Endometrial microvascular endothelial cells (primary cell): ENCODE measurements around the gene PLVAP. TPM values are rescaled to one million over a fixed set of nuclear protein-coding genes. Genes with fewer than 3 reads are reported as not detected.

Experiments
- in situ Hi-C: cut with HindIII; loops from 2 replicates; pipeline ENCODE4 v1.10.0; 2017; ENCODE audit warnings: low sequenced_read_pairs, low pct_unique_long_range_greater_than_20kb; ENCODE audit errors: inconsistent ontology term
- total RNA-seq: library from RNA; depleted of rRNA; stranded (reverse); fragments of >200 nt; gene quantifications from one replicate; pipeline ENCODE4 v1.2.3, GENCODE V29; 2015; ENCODE audit errors: inconsistent ontology term

The PLVAP gene
- total RNA-seq, 1 donor from 2014 or later = 0.46 TPM

DNA sequence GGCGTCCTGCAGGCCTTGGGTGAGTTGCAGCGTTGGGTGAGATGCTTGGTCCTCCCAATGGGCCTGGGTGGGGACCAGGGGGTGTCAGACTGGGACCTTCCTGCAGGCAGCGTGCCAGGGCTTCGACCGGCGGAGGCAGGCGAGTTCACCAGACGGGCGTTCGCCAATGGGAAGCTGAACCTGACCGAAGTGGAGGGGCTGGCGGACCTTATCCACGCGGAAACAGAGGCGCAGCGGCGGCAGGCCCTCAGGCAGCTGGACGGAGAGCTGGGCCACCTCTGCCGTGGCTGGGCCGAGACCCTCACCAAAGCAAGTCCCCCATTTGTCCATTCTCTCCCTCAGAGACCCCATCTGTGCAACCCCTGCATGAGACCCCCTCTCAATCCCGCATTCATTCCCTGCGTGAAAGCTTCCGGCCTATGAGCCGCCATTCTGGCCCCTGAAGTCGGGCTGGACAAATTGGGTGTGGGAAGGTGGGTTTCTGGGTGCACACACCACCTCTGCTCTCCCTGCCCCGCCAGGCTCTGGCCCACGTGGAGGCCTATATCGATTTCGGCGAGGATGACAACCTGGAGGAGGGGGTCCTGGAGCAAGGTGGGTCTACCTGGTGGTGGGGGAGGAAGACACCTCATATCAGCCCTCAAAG is 38.6 kb downstream of the PLVAP start:
- in situ Hi-C loops = no loop called here

DNA sequence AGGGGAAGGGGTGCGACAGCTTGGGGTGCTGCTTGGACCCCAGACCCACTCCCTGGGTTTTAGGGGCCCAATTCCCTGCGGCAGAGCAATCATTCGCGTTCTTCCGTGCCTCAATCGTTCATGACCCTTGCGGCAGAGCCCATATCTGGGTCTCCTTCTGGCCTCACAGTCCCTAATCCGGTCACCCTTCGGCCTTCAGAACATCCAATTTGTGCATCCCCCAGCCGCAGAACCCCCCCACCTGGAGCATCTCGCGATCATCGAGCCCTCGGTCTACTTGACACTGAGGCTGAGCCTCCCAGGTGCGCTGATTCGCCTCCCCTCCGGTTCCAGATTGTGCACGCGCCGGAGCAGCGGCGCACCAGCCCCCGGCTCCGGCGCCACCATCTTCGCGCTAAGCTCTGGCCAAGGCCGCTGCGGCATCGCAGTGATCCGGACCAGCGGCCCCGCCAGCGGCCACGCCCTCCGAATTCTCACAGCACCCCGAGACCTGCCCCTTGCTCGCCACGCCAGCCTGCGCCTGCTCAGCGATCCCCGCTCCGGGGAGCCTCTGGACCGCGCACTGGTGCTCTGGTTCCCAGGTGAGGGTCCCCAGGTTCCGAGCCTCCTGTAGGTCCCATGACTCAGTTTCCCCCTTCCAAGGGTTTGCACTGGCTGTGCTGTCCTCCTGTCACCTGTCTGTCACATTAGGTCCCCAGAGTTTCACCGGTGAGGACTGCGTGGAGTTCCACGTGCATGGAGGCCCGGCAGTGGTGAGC is 39.3 kb downstream of the PLVAP start:
- in situ Hi-C loops = no loop called here

DNA sequence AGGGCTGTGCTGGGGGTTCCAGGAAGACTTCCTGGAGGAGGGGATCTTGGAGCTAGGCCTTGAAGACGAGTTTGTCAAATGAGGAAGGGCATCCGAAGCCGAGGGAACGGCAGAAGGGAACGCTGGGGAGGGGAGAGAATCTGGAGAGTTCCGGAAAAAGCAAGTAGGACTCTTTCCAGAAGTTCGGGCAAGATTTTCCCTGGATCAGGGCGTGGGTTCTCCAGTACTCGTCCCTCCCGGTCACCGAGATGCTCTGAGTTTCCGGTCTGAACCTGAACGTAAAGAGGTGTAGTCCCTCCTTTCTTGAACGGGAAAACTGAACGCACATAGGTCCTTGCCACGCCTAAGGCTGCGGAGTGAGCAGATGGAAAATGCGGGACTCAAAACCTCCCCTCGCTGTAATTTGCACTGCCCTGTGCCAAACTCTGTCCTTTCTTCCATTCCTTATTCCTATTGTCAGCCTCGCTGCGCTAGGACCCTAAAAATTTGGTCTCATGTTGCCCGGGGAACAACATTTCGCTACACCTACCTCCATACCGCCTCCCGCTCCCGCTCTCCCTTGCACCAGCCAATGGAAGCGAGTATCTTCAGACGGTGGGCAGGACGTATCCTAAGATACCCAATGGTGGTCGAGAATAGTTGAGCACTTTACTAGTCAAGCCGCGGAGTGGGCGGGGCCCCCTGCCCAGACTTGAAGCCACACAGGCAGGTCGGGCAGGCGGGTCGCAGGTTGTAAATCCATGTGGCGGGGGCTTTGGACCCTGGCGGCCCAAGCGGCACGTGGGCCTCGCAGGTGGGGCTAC is 40.1 kb downstream of the PLVAP start, which contains the start of gene GTPBP3:
Gene GTPBP3, plus strand, starts transcription at position 682 of the 803 bp plus-strand sequence. Its CDS starts 59 bp downstream, at position 741.
- in situ Hi-C loops = no loop called here

DNA sequence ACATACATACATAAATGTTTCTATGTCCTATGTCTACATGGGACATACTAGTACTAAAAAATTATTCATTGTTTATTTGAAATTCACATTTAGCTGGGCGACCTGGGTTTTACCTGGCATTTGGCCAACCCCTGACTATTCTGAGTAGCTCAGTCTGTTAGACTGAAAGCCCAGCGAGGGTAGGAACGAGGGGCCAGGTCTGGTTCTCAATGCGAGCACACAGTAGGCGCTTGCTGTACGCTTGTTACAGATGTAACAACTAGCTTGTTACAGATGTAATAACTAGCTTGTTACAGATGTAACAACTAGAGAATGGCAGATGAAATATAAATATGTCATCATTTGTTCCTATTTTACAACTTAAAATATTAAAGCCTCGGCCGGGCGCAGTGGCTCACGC is 41.6 kb downstream of the PLVAP start:
- in situ Hi-C loops = no loop called here

DNA sequence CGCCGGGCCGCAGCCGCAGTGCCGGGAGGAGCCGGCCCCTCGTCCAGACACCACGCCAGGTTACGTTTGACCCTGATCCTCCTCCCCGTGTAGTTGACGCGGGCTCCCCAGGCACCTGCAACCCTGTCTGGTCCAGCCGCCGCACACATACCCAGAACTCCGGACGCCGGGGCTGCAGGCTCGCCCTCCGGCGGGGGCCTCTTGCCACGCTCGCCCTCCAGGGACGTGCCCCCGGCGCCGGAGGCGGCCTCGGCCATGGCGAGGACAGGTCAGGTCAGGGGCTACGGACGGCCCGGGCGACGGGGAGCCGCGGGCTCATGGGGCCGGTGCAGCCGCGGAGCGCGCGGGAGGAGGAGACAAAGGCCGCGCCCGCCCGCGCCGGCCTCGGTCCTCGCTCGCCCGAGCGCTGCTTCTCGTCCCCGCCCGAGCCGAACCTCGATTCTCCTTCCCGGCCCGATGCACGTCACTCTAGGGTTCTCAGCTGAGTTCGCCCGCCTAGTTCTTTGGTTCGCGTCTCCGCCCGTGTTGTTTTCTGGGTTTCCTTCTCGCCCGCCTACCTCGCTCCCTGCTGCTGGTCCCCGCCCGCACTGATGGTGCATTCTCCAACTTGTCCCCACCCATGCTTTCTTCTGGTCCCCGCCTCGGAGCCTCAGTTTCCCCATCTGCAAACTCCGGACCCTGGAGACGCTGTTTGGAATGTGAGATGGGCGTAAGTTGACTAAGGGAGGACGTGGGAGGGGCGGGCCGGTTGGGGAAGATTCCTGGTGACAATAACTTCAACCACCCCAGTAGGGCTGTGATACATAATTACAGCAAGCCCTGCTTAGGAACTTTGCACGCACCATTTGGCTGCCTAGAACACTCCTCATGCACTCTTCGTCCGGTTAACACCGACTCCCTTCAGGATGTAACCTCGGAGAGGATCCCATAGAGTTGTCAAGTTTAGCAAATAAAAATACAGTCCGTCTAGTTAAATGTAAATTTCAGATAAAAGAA is 42.4 kb downstream of the PLVAP start, which contains the start of gene ANO8:
Gene ANO8, minus strand, starts transcription at position 442 of the 996 bp plus-strand sequence. Its CDS starts 185 bp downstream, at position 257.
- in situ Hi-C loops = no loop called here

DNA sequence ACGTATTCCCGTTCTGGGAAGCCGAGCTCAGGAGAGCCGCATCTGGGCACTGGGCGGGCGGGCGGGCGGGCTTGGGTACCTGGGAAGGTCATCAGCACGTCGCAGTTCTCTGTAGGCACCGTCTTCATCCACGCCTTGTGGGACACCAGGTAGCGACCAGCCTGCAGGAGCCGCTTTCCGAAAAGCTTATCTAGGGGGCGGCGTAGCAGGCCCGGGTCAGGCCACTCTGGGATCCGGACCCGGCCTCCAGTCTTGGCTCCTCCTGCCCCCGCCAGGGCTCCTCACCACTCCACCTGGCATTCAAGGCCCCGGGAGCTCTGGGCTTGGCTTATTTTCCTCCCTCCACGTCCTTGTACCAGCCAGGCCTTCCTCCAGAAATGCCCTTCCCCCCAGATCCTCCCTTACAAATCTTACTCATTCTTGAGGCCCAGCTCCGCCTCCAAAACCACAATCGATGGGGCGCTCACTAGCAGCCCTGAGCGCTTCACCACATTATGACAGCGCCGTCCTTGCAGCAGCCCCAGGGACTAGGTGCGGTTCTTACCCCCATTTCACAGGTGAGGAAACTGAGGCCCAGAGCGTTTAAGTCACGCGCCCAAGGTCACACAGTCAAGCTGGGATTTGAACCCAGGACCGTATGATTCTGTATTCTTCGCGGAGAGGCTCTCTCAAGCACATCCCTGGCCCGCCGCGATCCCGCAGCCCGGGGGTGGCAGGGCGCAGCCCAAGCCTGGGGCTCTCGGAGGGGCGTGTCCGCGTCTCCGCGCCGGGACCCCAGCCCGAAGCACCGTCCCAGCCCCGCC is 43.3 kb downstream of the PLVAP start:
- in situ Hi-C loops = no loop called here

DNA sequence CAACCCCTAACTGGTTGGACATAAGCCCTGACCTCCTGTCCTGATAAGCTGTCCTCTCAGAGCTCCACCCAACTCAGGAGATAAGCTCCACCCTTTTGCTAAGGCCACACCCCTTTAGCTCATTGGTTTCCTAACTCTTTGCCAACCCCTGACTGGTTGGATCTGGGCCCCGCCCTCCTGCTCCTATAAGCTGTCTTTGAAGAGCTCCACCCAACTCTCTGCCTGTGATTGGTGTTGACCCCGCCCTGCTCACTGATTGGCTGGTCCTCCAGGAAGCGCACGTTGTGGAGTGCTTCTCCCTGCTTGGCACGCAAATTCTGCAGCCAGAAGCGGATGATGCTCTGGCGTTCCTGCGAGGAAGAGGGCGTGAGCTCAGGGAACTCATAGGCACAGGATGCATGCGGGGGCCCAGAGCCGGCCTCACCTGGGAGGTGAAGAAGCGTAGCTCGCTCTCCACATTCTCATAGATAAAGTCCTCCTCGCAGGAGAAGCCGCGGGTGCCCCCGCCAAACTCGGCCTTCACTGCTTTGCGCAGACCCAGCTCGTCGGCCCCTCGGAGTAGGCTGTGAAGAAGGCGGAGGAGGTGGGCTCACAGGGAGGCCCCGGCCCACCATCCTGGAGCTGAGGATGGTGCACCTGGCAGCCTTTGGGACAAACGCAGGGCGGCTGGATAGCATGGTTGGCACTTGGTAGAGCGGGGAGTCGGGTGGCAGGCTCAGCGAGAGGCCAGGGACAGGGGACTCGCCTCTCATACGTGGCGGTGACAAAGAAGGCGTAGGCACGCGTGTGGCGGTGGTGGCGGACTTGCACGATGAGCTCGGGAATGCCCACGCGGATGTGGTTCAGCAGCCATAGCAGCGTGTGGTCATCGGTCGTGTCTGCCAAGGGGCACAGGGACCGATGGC is 44.2 kb downstream of the PLVAP start:
- in situ Hi-C loops = no loop called here

DNA sequence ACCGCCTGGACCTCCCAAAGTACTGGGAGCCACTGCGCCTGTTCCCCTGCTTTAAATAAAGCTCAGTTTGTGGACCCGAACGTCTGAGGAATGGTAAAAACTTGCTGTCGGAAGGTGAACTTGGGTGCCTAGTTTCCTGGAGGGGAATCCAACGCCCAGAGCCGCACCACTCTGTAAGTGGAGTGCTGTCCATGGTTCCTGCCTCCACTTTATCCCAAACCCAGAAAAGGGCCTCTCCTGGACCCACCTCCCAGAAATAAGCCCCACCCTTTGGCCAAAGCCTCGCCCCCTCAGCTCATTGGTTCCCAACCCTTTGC is 44.8 kb downstream of the PLVAP start:
- in situ Hi-C loops = no loop called here

DNA sequence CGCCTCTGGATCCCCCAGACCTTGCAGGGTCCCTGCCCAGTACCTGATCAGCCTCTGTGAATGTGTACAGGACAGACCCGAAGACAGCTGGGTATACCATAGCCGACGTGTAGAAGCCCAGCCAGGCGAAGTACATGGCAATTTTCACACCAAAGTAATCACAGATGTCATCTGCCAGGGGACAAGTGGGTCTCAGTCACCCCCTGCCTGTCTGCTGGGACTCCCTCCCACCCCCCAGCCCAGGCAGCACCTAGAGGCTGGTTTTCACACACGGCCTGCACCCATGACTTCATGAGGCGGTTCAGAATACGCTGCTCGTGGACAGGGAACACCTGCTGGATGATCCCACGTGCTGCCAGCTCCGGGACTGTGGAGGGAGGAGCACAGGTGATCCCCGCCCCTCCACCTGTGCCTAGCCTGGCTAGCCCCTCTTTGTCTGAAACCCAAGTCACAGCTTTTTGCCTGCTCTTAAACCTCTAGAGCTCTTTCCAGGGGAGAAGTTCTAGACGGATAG is 46.0 kb downstream of the PLVAP start:
- in situ Hi-C loops = no loop called here

DNA sequence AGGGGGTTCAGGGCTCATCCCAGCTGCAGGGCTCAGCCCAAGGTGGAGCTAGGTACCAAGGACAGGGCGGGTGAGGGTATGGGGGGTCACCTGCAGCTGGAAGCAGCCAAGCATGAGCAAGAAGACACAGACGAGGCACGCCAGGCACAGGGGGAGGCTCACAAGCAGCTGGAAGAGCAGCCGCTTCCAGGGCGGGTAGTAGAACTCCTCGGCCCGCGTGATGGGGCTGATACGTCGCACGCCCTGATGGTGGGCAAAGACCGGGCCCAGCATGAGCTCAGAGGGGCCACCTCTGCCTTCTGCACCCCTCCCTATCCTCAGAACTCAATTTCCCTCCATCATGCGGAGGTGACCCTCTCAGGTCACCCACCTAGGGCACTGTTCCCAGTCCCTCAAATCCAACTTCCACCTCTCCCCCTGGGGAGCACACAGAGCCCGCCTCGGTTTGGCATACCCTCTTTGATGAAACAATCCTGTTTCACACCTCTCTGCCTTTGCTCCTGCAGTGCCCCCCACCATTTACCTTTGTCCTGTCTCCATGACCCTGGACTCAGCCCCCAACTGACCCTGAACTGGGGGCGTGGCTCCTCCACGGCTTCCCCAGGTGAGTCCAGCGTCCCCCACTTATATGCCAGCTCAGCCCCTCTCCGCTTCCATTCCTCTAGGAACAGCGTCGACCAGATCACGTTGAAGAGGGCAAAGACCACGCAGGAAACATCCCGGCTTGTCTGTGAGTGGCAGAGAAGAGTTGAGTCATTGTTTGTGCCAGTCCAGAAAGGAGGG is 46.7 kb downstream of the PLVAP start:
- in situ Hi-C loops = no loop called here

DNA sequence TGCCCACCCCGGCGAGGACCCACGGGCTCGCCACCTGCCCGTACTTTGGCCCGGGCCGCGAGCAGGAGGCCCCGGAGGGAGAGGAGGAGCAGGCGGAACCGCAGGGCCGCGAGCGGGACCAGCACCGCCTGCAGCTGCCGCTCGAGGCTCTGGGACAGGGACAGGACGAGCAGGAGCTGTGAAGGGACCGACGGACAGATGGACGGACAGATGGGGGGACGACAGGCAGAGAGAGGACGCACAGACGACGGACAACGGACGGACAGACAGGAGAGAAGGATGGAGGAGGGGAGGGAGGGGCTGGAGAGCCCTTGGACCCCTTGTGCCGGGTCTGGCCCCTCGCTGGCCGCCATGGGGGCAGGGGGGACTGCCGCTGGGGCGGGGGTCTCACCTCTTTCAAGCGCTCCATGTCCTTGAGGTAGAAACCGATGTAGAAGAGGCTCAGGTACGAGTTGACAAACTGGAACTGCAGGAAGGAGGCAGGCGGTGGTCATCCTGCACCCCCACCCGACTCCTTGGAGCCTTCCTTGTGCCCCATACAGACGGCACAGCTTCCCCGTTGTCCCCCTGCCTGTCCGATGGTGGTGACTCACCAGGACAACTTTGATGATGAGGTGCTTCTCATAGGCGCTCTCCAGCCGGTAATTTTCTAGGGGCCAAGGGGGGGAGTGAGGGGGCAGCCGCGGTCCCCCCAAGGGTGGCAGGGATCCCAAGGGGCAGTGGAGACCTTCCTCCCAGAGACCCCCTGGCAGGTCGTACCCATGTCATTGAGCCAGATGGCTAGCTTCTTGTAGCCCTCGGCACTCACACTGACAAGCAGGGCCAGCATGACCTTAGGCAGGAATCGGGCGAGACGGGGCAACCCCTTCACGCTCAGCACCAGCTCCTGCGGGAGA is 47.5 kb downstream of the PLVAP start:
- in situ Hi-C loops = no loop called here

DNA sequence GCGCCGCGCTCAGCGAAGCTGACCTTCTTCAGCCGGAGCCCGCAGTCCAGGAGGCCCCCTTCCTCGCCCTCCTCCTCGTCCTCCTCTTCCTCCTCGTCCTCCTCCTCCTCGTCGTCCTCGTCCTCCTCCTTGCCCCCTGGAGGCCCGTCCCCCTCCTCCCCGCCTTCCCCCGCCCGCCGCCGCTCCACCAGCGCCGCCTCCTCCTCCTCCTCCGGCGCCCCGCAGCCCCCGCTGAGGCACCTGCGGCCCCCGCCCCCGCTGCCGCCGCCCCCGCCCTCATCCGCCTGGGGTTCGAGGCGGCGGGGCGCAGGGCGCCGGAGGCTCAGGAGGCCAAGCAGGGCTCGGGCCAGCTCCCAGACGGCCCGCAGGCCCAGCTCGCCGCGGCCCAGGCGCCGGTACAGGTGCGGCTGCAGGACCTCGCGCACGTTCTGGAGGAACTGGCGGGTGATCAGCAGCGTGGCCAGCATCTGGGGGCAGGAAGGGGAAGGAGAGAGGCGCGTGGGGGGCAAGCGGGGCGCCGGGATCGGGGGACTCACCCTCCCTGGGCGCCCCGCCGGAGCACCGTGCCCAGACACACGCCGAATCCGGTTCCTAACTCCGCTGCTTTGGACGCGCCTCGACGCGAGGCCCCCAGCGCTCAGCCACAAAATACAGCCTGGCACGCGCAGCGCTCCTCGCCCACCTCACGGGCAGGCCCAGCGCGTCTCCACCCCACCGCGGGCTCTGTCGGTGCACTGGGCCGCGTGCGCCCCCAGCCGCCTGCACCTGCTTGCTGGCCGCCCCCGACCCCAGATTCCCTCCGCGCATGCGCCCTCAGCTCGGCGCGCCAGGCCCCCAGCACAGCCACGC is 48.4 kb downstream of the PLVAP start:
- in situ Hi-C loops = no loop called here

DNA sequence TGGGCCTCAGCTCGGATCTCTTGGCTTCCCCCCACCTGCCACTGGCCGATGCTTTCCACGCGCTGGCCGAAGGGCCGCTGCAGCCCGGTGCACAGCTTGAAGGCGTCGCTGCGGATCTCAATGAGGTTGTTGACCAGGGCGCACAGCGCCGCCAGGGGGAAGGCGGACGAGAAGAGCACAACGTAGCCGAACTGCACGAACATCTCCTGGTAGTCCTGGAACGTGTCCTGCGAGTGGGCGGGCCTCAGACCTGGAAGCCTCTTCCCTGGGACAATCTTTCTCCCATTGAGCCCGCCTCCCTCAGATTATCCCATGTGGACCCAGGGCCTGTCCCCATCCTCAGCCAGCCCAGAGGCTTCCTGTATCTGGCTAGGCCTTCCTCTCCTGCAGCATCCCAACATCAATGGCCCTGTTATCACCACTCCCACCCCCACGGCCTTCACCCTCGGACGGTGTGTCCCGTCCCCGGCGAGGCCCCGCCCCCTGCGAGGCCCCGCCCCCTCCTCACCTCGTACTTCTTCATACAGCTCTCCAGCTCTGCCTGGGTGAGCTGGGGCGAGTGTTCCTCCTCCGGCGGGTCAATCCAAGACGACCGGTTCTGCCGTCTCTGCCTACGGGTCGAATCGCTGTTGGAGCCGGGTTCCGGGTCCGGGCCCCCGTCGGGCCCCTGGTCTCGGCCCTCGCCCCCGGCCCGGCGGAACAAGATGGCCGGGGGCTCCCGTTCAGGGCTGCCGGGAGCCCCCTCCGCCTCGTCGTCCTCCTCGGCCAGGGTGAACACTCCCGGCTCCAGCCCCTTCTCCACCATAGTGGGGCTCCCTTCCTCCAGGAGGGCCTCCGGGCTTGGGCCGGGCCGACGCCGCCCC is 49.3 kb downstream of the PLVAP start:
- in situ Hi-C loops = no loop called here
